Measurements from ENCODE around the gene TIMP3.

Gene TIMP3

GRCh38 chr22:32832174-32832573 lies 30.7 kb downstream of the TIMP3 start:
- DNase-seq: no peak

DNA sequence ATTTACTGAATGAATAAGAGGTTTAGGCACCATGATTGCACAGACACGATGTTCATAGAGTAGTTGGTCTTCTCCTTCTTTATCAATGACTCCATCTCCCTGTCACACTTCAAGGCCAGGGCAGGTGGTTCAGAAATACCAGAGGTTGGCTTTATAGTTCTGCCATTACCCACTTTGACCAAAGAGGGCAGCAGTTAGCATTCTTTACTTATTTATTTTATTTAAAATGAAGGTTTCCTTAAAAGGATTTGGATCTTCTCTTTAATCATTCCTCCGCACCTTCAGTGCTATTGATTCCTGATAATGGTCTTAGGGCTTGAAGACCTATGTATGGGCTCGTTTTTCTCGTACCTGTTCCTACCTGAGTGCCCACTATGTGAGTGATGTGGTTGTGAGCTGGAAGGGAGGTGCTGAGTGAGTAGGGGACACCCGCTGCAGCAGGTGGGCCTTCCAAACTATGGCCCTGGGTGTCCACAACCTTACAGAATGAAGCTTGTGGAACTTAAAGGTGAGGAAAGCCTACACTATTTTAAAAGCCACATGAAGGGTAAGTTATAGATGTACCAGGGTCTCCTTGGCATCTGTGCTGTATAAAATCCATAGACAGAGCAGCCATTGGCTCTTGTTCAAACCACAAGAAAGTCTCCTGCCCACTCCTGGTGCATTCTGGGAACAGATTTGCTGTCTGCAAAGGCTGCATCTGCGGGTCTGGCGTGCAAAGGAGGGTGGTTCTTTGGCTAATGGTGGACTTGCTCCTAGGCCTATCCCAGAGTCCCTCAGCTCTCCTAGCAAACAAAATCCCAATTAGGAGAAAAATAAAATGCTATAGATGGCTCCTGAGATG lies 35.0 kb downstream of the TIMP3 start:
- no peak for DNase-seq

DNA sequence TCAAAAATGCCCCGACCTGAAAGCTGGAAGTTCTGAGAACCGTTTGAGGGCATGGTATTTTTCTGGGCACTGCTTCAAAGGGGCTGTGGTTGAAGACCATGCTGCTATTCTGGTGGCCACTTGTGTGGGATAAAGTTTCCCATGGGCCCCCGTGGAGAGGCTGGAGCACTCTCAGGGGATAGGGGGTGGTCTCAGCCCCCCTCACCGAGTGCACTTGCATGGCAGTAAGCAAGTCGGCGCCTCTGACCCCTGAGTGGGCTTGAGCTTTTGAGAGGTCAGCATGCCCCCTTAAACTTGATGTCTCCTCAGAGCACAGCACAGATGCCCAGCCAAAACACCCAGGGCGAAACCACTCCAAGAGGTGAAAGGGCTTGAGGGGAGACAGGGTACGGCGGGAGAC lies 35.6 kb downstream of the TIMP3 start:
- DNase-seq: no peak

GRCh38 chr22:32837803-32838202 lies 36.3 kb downstream of the TIMP3 start:
- DNase-seq: no peak

DNA sequence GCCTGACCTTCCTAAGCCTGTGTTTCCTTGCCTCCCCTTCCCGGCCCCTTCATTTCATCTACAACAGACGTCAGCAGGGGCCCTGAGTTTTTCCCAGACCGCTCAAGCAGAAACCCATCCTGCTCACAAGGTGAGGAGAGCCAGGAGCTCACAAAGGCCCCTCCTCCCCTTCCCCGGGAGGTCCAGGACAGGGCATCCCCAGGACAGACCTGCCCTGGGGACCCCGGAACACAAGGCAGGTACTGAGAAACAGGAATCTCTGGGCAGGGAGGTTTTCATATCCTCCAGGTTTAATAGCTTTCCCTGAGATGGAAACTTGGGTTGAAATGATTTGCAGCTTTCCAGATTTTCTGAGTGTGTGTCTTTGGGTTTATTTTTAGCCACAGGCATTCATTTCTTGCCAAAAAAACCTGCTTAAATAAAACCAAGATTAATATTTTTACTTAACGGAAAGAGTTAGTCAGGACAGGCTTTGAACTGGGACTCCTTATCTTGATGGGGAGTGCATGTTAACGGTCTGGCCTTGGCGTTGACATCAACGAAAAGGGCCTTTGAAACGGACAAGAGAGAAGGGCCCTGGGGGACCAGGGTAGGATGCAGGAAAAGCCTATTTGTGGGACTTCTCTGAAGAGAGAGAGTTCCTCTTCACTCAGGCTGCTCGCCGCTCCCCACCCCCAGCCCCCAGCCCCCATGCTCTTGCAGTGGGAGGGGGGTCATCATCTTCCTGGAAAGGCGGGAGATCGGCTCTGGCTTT lies 38.5 kb downstream of the TIMP3 start:
- no peak for DNase-seq

- DNase-seq: no peak
Measured at GRCh38 chr22:32841175-32841574, 39.7 kb downstream of the TIMP3 start.

DNA sequence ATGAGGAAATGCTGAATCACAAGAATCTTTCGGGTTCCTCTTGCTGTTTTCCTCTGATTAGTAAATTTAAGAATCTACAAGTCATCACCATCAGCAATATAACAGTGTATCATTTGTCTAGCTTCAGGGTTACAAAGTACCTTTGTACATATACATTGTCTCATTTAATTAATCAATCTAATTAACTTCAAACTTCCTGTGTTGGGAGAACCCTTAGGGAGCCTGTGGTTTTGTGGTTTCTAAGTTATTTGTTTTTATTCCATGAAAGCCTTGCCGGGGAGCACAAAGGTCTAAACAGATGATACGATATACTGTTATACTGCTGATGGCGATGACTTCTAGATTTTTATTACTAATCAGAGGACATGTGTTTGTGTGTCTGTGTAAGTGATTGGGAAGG lies 41.0 kb downstream of the TIMP3 start:
- DNase-seq: no peak

DNA sequence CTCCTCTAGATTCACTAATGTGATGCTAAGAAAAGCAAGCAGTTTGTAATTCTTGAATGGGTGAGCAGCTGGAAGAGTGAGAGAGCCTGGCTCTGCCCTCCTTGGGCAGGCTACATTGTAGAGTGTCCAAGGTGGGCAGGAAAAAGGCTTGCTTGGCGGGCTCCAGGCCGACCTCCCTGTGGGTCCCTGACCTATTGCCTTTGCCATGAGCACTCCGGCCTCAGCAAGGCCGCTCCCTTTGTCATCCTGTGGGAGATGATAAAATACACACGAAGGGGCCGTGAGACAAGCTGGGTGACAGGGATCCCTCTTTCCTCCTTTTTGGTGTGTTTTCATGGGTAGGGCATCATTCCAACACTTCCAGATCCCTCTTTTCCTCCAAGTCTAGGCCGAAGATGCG lies 41.8 kb downstream of the TIMP3 start:
- no peak for DNase-seq

GRCh38 chr22:32844251-32844650 lies 42.7 kb downstream of the TIMP3 start:
- no peak for DNase-seq

DNA sequence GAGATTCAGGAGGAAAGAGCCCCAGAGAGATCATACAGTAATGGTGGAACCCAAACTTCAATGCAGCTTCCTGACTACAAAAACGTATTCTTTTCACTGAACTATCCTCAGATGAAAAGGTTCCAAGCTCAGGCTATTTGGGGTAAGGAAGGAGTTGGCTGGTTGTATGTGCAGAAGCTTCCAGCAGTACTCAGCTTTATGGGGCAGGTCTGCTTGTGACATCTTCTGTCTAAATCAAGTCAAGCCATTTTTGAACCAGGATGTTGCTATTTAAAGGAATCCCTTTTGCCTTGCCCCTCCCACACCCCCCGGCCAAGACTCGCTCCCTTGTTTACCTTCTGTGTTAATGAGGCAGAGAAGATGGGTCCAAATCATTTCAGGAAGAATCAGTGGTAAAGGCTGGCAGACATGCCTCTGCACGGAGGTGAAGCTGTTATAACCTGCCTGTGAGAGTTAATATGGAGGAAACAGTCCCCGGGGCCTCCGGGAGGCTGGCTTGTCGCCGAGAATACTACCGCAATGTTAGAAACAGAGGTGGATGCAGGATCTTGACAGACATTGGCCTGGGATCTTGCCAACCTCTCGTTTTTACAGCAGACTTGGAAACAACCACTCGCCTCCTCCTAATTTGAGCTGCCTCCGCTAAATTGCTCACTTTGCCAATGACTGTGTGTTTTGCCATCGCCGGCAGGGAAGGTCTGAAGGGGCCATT lies 45.4 kb downstream of the TIMP3 start:
- DNase-seq: no peak

GRCh38 chr22:32848226-32848625 lies 46.7 kb downstream of the TIMP3 start:
- DNase-seq: no peak

GRCh38 chr22:32849501-32849900 lies 48.0 kb downstream of the TIMP3 start:
- DNase-seq: no peak

GRCh38 chr22:32850157-32850556 lies 48.7 kb downstream of the TIMP3 start:
- DNase-seq: no peak

- DNase-seq: no peak
Measured at GRCh38 chr22:32850591-32851517, 49.3 kb downstream of the TIMP3 start.

DNA sequence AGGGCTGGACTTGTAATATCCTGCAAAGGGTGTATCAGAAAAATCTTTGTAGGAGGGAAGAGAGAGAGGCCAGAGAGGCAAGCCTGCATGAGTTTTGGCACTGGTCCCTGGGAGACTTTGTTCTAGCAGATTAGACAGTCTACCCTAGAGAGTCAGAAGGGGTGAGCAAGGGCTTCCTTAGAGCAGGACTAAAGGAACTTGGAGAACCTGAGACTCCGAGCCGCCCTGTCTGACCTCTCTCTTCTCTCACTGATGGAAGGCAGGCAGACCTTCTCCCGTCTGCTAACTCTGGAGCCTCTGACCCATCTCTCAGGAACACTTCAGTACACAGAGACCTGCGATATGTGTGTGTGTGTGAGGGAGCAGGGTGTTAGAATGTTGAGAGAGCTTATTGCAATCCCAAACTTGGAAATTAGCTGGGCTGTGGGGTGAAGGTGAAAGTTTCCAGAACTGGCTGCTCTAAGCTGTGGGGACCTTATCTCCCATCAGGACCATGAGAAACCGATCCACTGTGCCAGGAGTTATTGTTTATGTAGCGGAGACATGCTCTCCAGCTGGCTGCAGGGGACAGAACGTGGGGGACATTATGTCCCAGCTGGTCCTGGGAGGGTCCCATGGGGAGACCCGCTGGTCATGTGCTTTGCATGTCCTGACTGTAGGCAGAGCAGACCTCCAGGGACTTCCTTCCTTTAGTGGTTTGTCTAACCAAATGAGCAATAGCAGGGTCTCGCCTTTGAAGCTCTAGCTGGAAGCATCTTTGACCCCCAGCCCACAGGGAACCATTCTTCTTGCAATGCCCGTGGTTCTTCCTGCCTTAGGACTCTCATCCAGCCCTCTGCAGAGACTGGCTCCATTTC lies 51.1 kb downstream of the TIMP3 start:
- DNase-seq: no peak

DNA sequence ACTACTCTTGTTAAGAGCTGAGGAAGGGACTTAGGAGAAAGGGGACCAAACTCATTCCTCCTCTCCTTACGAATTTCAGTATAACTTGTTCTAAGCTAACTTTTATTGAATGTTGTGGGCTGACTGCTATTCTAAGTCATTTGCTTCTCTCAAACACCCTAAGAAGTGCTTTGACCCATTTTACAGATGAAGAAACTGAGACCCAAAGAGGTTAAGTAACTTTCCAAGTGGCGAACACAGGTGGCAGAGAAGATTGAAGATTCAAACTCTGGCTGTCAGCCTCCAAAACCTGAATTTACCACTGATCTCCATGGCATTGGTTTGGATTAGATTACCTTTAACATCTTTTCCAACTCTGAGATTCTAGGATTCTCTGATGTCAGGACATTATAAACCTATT lies 52.2 kb downstream of the TIMP3 start:
- no peak for DNase-seq

- DNase-seq: no peak
Measured at GRCh38 chr22:32854351-32854804, 52.9 kb downstream of the TIMP3 start.

- DNase-seq: no peak
Measured at GRCh38 chr22:32855045-32855756, 53.7 kb downstream of the TIMP3 start.

GRCh38 chr22:32858121-32858703 lies 56.7 kb downstream of the TIMP3 start:
- no peak for DNase-seq

- DNase-seq: no peak
Measured at GRCh38 chr22:32858957-32859356, 57.5 kb downstream of the TIMP3 start.

Measured in NCI-H2081 treated with DMSO at 0.1 percent for 48 hours (cell line).